ENCODE measurements around the gene SLC46A3. TPM values are rescaled to one million over a fixed set of nuclear protein-coding genes. Genes with fewer than 3 reads are reported as not detected.
"Not testable (repeated sequence)": the region's sequence is repeated elsewhere in the genome, so short reads cannot be mapped to it uniquely, and the experiment has no call there.

SLC46A3 gene
- total RNA-seq, 1 donor from 2014 or later, result 3.3 TPM

GRCh38 chr13:28718196-28718542, 601 bp downstream of the SLC46A3 start:
- H3K4me1 Mint-ChIP-seq, result peaks cover 23% of the 10 kb centered on the region
- intact Hi-C loops (cut with micrococcal nuclease), result loop anchor here (1.0 kb wide), 1 partner anchor 10 kb away; no protein-coding TSS in a partner anchor
- H3K4me3 Mint-ChIP-seq, result peak overlapping the region; percentile 97
- peaks cover 5% of the 10 kb centered on the region for H3K27me3 Mint-ChIP-seq
- DNase-seq, result no peak
- H3K9me3 Mint-ChIP-seq, result no peaks in the 10 kb centered on the region
- H3K27ac Mint-ChIP-seq, result peak overlapping the region; percentile 79
- H3K36me3 Mint-ChIP-seq (ENCODE audit: low read depth), result peaks cover 4% of the 10 kb centered on the region

- no peak for DNase-seq
- Mint-ChIP-seq H3K36me3 (ENCODE audit: low read depth) (peaks cover 5% of the 10 kb centered on the region), H3K27ac (no peak overlapping the region)
Observed at GRCh38 chr13:28717170-28717569, 1.6 kb downstream of the SLC46A3 start.

GRCh38 chr13:28716511-28716910, 2.3 kb downstream of the SLC46A3 start:
- no peaks in the 10 kb centered on the region for H3K9me3 Mint-ChIP-seq
- intact Hi-C loops (cut with micrococcal nuclease), result no loop called here
- no peak for DNase-seq
- H3K4me1 Mint-ChIP-seq, result peaks cover 23% of the 10 kb centered on the region
- no peak overlapping the region for H3K27ac Mint-ChIP-seq
- no peaks in the 10 kb centered on the region for H3K27me3 Mint-ChIP-seq
- H3K4me3 Mint-ChIP-seq, result peak overlapping the region; percentile 5
- peaks cover 5% of the 10 kb centered on the region for H3K36me3 Mint-ChIP-seq (ENCODE audit: low read depth)

More at GRCh38 chr13:28717170-28717569, 1.6 kb downstream of the SLC46A3 start:
- intact Hi-C loops (cut with micrococcal nuclease), result no loop called here
- Mint-ChIP-seq H3K4me1 (peaks cover 23% of the 10 kb centered on the region), H3K4me3 (peak overlapping the region; percentile 42), H3K27me3 (peaks cover 5% of the 10 kb centered on the region), H3K9me3 (no peaks in the 10 kb centered on the region)

- no peak for DNase-seq
- intact Hi-C loops (cut with micrococcal nuclease), result no loop called here
- peaks cover 7% of the 10 kb centered on the region for H3K36me3 Mint-ChIP-seq (ENCODE audit: low read depth)
- no peaks in the 10 kb centered on the region for H3K9me3 Mint-ChIP-seq
- no peak overlapping the region for H3K27ac Mint-ChIP-seq
- H3K4me3 Mint-ChIP-seq, result no peak overlapping the region
- H3K27me3 Mint-ChIP-seq, result no peaks in the 10 kb centered on the region
- H3K4me1 Mint-ChIP-seq, result peaks cover 23% of the 10 kb centered on the region
Observed at GRCh38 chr13:28714651-28715050, 4.1 kb downstream of the SLC46A3 start.

GRCh38 chr13:28710161-28710560, 8.6 kb downstream of the SLC46A3 start:
- H3K27me3 Mint-ChIP-seq, result no peaks in the 10 kb centered on the region
- peaks cover 9% of the 10 kb centered on the region for H3K4me1 Mint-ChIP-seq
- no peak overlapping the region for H3K27ac Mint-ChIP-seq
- no peaks in the 10 kb centered on the region for H3K9me3 Mint-ChIP-seq
- intact Hi-C loops (cut with micrococcal nuclease), result no loop called here
- H3K36me3 Mint-ChIP-seq (ENCODE audit: low read depth), result peaks cover 19% of the 10 kb centered on the region
- no peak overlapping the region for H3K4me3 Mint-ChIP-seq
- DNase-seq, result no peak

- no peaks in the 10 kb centered on the region for H3K27me3 Mint-ChIP-seq
- peaks cover 21% of the 10 kb centered on the region for H3K36me3 Mint-ChIP-seq (ENCODE audit: low read depth)
- peak overlapping the region; percentile 0 for H3K27ac Mint-ChIP-seq
- peak; percentile 75 for DNase-seq
- peaks cover 9% of the 10 kb centered on the region for H3K4me1 Mint-ChIP-seq
- no peak overlapping the region for H3K4me3 Mint-ChIP-seq
- intact Hi-C loops (cut with micrococcal nuclease), result loop anchor here (1.0 to 2.0 kb wide), 2 partner anchors 10 to 49 kb away; partner anchors contain the start of genes POMP and SLC46A3
- H3K9me3 Mint-ChIP-seq, result no peaks in the 10 kb centered on the region
Observed at GRCh38 chr13:28707629-28708427, 10.9 kb downstream of the SLC46A3 start.

GRCh38 chr13:28705461-28706083, 13.2 kb downstream of the SLC46A3 start:
- intact Hi-C loops (cut with micrococcal nuclease), result no loop called here
- Mint-ChIP-seq H3K4me3 (no peak overlapping the region), H3K27ac (no peak overlapping the region), H3K4me1 (peaks cover 9% of the 10 kb centered on the region), H3K36me3 (ENCODE audit: low read depth) (peaks cover 29% of the 10 kb centered on the region), H3K27me3 (no peaks in the 10 kb centered on the region), H3K9me3 (no peaks in the 10 kb centered on the region)
- DNase-seq, result no peak

GRCh38 chr13:28704919-28705318, 13.9 kb downstream of the SLC46A3 start:
- Mint-ChIP-seq H3K36me3 (ENCODE audit: low read depth) (peaks cover 31% of the 10 kb centered on the region), H3K4me3 (no peak overlapping the region), H3K27me3 (no peaks in the 10 kb centered on the region), H3K27ac (no peak overlapping the region), H3K9me3 (no peaks in the 10 kb centered on the region), H3K4me1 (peaks cover 9% of the 10 kb centered on the region)
- intact Hi-C loops (cut with micrococcal nuclease), result no loop called here
- DNase-seq, result no peak

- Mint-ChIP-seq H3K27ac (no peak overlapping the region), H3K36me3 (ENCODE audit: low read depth) (peaks cover 30% of the 10 kb centered on the region), H3K27me3 (no peaks in the 10 kb centered on the region), H3K9me3 (no peaks in the 10 kb centered on the region), H3K4me3 (no peak overlapping the region), H3K4me1 (peaks cover 9% of the 10 kb centered on the region)
- intact Hi-C loops (cut with micrococcal nuclease), result no loop called here
- no peak for DNase-seq
Observed at GRCh38 chr13:28704282-28704681, 14.5 kb downstream of the SLC46A3 start.

GRCh38 chr13:28699246-28699645, 19.5 kb downstream of the SLC46A3 start:
- no peak for DNase-seq
- Mint-ChIP-seq H3K27ac (no peak overlapping the region), H3K4me3 (no peak overlapping the region), H3K27me3 (no peaks in the 10 kb centered on the region), H3K4me1 (no peaks in the 10 kb centered on the region), H3K9me3 (no peaks in the 10 kb centered on the region), H3K36me3 (ENCODE audit: low read depth) (peaks cover 26% of the 10 kb centered on the region)
- intact Hi-C loops (cut with micrococcal nuclease), result no loop called here

GRCh38 chr13:28697441-28697840, 21.3 kb downstream of the SLC46A3 start:
- H3K27ac Mint-ChIP-seq, result no peak overlapping the region
- no peak for DNase-seq
- no peaks in the 10 kb centered on the region for H3K27me3 Mint-ChIP-seq
- H3K4me1 Mint-ChIP-seq, result no peaks in the 10 kb centered on the region
- intact Hi-C loops (cut with micrococcal nuclease), result no loop called here
- peaks cover 4% of the 10 kb centered on the region for H3K9me3 Mint-ChIP-seq
- peaks cover 19% of the 10 kb centered on the region for H3K36me3 Mint-ChIP-seq (ENCODE audit: low read depth)
- H3K4me3 Mint-ChIP-seq, result no peak overlapping the region

- Mint-ChIP-seq H3K9me3 (peaks cover 14% of the 10 kb centered on the region), H3K27me3 (peaks cover 17% of the 10 kb centered on the region)
- H3K4me1 Mint-ChIP-seq; H3K4me3 Mint-ChIP-seq; intact Hi-C loops (cut with micrococcal nuclease); H3K36me3 Mint-ChIP-seq (ENCODE audit: low read depth); H3K27ac Mint-ChIP-seq; DNase-seq: not testable (repeated sequence)
Observed at GRCh38 chr13:28693605-28694491, 24.9 kb downstream of the SLC46A3 start.

GRCh38 chr13:28685892-28686291, 32.9 kb downstream of the SLC46A3 start:
- H3K27ac Mint-ChIP-seq, result no peak overlapping the region
- H3K4me1 Mint-ChIP-seq, result no peaks in the 10 kb centered on the region
- DNase-seq, result no peak
- peaks cover 16% of the 10 kb centered on the region for H3K9me3 Mint-ChIP-seq
- H3K4me3 Mint-ChIP-seq, result no peak overlapping the region
- H3K27me3 Mint-ChIP-seq, result peaks cover 27% of the 10 kb centered on the region
- no peaks in the 10 kb centered on the region for H3K36me3 Mint-ChIP-seq (ENCODE audit: low read depth)
- intact Hi-C loops (cut with micrococcal nuclease), result no loop called here

GRCh38 chr13:28685114-28685513, 33.7 kb downstream of the SLC46A3 start:
- no peak for DNase-seq
- H3K9me3 Mint-ChIP-seq, result peaks cover 16% of the 10 kb centered on the region
- H3K4me3 Mint-ChIP-seq, result no peak overlapping the region
- intact Hi-C loops (cut with micrococcal nuclease), result no loop called here
- peaks cover 21% of the 10 kb centered on the region for H3K27me3 Mint-ChIP-seq
- no peaks in the 10 kb centered on the region for H3K4me1 Mint-ChIP-seq
- no peak overlapping the region for H3K27ac Mint-ChIP-seq
- H3K36me3 Mint-ChIP-seq (ENCODE audit: low read depth), result no peaks in the 10 kb centered on the region

Data from activated CD4-positive, alpha-beta T cell treated with anti-CD3 and anti-CD28 coated beads, Interleukin-2, amount 10 ng/mL, durations not matched to agents 24 days and 14 days (primary cell).